Dendritic cell treated with granulocyte-macrophage colony-stimulating factor and Interleukin-4, amounts not matched to agents 40 ng/mL and 50 ng/mL, for 4 days (primary cell): ENCODE measurements around the gene YTHDF1.

Experiments
- H3K27ac Mint-ChIP-seq: one replicate; pipeline ENCODE4 v1.8.0; 2022; ENCODE audit warnings: mild to moderate bottlenecking, mixed read lengths
- H3K27me3 Mint-ChIP-seq: one replicate; pipeline ENCODE4 v1.8.0; 2022; ENCODE audit warnings: mild to moderate bottlenecking, mixed read lengths
- H3K36me3 Mint-ChIP-seq: one replicate; pipeline ENCODE4 v1.8.0; 2022; ENCODE audit warnings: low read depth, mixed read lengths
- H3K4me1 Mint-ChIP-seq: one replicate; pipeline ENCODE4 v1.8.0; 2022; ENCODE audit warnings: low read depth, mixed read lengths
- H3K4me3 Mint-ChIP-seq: one replicate; pipeline ENCODE4 v1.8.0; 2022; ENCODE audit warnings: mild to moderate bottlenecking, moderate library complexity, mixed read lengths
- H3K9me3 Mint-ChIP-seq: one replicate; pipeline ENCODE4 v1.8.0; 2022; ENCODE audit warnings: mixed read lengths
- intact Hi-C: fragments of 100-400 bp; cut with micrococcal nuclease; formaldehyde crosslinking; loops from one replicate; pipeline ENCODE4 v1.15.0; 2022

YTHDF1 gene

DNA sequence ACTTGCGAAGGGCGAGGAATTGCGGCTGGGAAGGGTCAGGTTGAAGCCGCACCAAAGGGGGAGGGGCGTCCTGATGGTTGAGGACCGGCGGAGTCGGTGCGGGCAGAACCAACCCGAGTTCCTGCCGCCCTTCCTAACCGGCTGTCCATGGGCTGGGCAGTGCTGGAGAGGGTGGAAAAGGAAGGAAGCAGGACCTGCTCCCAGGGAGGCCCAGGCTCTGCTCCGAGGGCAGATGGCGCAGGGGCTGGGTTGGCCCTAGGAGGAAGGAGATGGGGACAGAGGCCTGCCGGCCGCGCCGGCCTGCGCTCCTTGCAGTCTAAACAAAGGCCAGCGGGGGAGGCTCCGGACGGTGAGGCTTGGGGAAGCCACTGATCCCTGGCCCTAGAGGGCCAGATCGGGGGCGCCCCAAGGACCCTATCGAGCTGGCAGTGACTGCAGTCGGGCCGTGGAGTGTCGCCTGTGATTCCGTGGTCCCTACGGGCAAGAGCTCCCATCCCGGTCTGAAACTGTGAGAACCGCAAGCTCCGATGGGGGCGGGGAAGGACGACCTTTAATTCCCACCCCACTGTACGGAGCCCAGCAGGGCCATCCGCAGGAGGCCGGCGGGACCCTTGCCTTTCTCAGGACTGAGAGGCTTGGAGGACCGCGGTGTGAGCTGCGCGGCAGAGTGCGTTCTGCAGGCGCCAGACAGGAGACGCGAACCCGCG lies 39.4 kb downstream of the YTHDF1 start:
- intact Hi-C loops = no loop called here
- Mint-ChIP-seq H3K27me3 (peaks cover 86% of the 10 kb centered on the region), H3K27ac (no peak overlapping the region), H3K4me1 (peaks cover 11% of the 10 kb centered on the region), H3K9me3 (no peaks in the 10 kb centered on the region), H3K36me3 (no peaks in the 10 kb centered on the region), H3K4me3 (no peak overlapping the region)

DNA sequence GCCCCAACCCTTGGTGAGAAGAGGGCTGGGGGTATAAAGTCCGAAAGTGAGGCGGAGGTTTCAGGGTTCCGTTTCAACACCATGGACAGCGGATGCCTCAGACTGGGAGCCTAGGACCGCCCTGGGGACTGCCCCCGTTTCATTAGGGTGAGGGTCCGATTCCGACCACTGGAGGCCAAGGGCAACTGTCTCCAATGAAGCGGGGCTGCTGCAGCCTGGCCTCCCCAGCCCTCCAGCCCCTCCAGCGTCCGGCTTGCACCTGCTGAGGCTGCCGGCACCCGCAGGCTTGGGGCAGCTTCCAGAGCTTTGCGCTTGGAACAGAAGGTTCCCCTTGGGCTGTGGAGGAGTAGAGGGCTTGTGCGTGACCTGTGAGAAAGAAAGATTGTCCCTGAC lies 39.9 kb downstream of the YTHDF1 start:
- Mint-ChIP-seq H3K27ac (no peak overlapping the region), H3K9me3 (no peaks in the 10 kb centered on the region), H3K27me3 (peaks cover 86% of the 10 kb centered on the region), H3K4me1 (peaks cover 11% of the 10 kb centered on the region), H3K4me3 (no peak overlapping the region), H3K36me3 (no peaks in the 10 kb centered on the region)
- intact Hi-C loops = no loop called here

DNA sequence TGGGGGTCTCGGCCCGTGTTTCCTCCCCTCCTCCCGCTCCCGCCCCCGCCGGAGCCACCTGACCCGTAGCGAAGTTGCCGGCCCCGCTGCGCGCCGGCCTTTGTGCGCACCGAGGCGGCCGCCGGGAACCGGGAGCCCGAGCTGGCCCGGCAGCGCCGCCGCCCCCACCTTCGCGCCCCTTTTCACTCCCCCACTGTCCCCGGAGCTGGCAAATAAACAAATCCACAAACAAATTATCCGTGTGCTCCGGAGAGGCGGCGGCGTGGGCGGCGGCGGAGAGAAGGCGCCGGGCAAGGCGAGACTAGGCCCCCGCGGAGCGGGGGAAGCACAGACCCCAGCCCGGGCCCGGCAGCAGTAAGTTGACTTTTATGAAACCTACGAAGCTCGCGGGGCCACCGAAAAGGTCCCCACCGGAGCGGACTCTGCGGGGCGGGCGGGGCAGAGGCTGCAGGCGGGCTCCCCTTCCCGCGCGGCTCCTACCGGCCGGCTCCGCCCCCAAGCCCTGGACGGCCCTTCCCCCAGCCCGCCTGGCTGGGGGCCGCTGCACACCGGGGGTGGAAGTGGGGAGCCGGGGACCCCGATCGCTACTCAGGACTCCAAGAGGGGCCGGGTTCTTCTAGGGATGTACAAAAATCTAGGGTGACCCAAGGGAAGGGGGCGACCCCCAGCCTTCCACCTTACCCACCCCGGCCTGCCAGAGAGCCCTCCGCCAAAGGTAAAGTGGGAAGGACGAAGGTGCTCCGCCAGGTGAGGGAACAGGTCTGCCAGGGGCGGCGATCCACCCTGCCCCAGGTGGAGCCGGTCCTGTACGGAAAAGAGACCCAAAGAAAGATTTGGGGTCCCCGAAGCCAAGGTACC lies 40.7 kb downstream of the YTHDF1 start:
- intact Hi-C loops = no loop called here
- Mint-ChIP-seq H3K27me3 (peaks cover 80% of the 10 kb centered on the region), H3K27ac (no peak overlapping the region), H3K9me3 (no peaks in the 10 kb centered on the region), H3K4me3 (peak overlapping the region; percentile 42), H3K4me1 (peaks cover 11% of the 10 kb centered on the region), H3K36me3 (no peaks in the 10 kb centered on the region)

DNA sequence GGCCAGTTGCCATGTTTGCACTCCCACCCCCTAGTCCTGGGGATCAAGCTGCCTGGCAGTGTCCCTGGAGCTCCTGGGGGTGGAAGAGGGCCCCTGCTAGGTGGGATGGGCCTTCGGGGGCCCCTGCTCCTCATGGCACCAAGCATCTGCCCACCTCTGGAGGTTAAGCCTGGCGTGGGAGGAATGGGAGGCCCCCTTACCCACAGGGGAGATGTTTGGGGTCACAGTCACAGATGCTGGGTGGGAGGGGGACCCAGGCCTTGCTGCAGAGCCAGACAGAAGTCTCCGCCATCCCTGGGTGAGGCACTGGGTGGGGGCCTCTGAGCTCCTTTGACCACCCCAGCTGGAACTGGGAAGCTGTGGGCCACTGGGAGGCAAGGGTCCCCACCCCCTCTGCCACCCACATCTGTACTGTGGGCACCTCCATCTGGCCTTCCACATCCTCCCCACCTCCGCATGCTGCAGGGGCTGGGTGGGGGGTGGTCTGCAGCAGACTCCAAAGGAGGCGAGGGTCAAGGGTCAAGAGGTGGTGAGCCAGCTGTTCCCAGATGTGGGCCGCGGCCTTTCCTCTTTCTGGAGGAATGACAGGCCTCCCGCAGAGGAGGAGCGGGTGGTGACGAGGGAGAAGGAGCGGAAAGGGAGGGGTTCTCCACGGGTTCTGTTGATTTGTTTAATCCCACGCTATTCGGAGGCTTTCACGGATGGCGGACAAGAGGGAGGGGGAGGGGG lies 41.5 kb downstream of the YTHDF1 start:
- Mint-ChIP-seq H3K36me3 (no peaks in the 10 kb centered on the region), H3K9me3 (no peaks in the 10 kb centered on the region), H3K27me3 (peaks cover 77% of the 10 kb centered on the region), H3K4me3 (peak overlapping the region; percentile 25), H3K4me1 (peaks cover 3% of the 10 kb centered on the region), H3K27ac (no peak overlapping the region)
- intact Hi-C loops = no loop called here

DNA sequence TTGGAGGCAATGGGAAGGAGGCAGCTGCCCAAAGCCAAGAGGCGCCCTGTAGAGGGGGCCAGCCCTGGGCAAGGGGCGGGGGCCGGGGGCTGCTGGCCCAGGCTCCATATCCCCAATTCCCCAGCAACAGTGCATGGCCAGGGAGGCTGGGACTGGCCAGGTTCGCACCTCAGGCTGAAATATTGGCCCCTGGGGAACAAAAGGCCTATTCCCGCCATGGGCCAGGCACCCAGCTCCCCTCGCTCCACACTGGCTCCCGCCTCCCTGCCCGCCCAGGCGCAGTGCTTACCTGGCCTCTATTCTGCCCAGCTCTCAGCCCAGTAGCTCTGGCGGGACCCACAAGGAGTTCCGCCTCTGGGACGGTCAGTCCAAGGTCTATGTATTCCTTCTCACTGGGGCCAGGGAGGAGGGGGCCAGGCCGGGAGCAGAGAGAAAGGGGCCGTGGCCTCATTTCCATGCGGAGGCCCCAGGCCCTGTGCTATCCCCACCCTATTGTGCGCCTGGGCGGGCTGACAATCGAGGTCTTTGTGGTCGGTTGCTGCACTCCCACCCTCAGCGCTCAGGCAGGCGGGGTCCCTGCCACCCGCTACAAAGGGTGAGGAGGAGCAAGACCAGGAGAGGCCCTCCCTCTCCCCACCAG lies 42.3 kb downstream of the YTHDF1 start:
- H3K27me3 Mint-ChIP-seq = peaks cover 76% of the 10 kb centered on the region

DNA sequence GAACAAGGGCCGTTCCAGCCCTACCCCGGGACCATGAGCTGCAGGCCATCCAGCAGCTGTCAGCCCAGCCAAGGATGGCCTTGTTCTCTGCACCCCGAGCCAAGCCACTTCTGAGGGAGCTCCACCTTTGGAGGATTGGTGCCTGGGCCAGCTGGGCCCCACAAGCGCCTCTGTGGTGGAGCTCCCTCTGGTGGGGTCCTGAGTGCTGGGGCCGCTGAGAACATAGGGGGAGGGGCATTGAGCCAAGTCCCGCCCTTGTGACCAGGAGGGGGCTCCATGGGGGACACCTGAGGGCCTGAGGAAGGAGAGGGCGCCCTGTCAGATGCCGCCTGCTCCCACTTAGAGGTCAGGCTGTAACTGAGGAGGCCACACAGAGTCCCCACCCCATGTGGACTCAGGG lies 43.2 kb downstream of the YTHDF1 start:
- intact Hi-C loops = no loop called here
- no peaks in the 10 kb centered on the region for H3K9me3 Mint-ChIP-seq
- no peaks in the 10 kb centered on the region for H3K4me1 Mint-ChIP-seq
- H3K36me3 Mint-ChIP-seq = no peaks in the 10 kb centered on the region
- H3K4me3 Mint-ChIP-seq = no peak overlapping the region
- peaks cover 69% of the 10 kb centered on the region for H3K27me3 Mint-ChIP-seq
- H3K27ac Mint-ChIP-seq = no peak overlapping the region

More for the DNA sequence above, 42.3 kb downstream of the YTHDF1 start:
- no peaks in the 10 kb centered on the region for H3K4me1 Mint-ChIP-seq
- H3K9me3 Mint-ChIP-seq = no peaks in the 10 kb centered on the region
- H3K27ac Mint-ChIP-seq = no peak overlapping the region
- no peak overlapping the region for H3K4me3 Mint-ChIP-seq
- no peaks in the 10 kb centered on the region for H3K36me3 Mint-ChIP-seq
- intact Hi-C loops = no loop called here

DNA sequence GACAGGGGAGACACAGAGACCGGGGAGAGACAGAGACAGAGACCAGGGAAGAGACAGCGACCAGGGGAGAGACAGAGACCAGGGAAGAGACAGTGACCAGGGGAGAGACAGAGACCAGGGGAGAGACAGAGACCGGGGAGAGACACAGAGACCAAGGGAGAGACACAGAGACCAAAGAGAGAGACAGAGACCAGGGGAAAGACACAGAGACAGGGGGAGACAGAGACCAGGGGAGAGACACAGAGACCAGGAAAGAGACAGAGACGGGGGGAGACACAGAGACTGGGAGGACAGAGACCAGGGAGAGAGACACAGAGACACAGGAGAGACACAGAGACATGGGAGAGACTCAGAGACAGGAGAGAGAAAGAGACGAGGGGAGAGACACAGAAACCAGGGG lies 43.9 kb downstream of the YTHDF1 start:
- no peaks in the 10 kb centered on the region for H3K4me1 Mint-ChIP-seq
- H3K36me3 Mint-ChIP-seq = no peaks in the 10 kb centered on the region
- peaks cover 62% of the 10 kb centered on the region for H3K27me3 Mint-ChIP-seq
- H3K9me3 Mint-ChIP-seq = no peaks in the 10 kb centered on the region
- no peak overlapping the region for H3K4me3 Mint-ChIP-seq
- no peak overlapping the region for H3K27ac Mint-ChIP-seq
- intact Hi-C loops = no loop called here

DNA sequence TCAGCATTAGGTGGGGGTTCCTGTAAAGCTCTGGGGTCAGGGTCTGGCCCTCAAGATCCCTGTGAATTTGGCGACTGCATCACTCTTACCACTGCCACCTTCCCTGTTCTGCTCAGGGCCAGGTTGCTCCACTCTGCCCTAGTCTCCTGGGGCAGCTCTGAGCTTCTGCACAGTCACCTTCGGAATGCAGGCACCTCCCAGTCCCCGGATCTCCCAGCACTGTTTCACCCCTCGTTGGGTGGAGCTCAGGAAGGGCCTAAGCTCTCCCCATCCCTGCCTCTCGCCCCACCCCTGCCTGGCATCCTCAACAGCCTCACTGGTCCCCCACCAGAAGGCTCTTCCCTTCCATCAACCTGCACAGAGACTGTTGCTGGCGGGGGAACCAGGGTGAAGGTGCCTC lies 46.2 kb downstream of the YTHDF1 start:
- no peak overlapping the region for H3K27ac Mint-ChIP-seq

DNA sequence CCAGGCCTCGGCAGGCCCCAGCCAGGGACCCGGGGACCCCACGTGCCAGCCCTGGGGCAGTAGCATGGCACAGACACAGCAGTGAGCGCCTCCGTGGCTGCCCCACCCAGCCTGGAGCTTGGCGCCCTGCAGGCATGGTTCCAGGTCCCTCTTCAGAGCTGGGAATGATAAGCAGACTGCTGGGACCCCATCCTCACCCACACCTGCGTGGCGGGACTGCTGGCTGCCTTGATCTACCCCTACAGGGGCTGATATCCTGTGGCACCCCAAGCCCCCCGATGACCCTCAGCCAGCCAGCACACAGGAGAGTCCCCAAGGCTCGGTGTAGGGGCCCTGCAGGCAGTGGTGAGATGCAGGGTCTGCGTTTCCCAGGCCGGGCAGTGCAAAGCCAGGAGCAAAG lies 47.1 kb downstream of the YTHDF1 start:
- H3K36me3 Mint-ChIP-seq = no peaks in the 10 kb centered on the region
- H3K27me3 Mint-ChIP-seq = peaks cover 34% of the 10 kb centered on the region
- H3K27ac Mint-ChIP-seq = no peak overlapping the region
- no peaks in the 10 kb centered on the region for H3K4me1 Mint-ChIP-seq
- intact Hi-C loops = no loop called here
- no peak overlapping the region for H3K4me3 Mint-ChIP-seq
- H3K9me3 Mint-ChIP-seq = no peaks in the 10 kb centered on the region

More for the DNA sequence above, 46.2 kb downstream of the YTHDF1 start:
- Mint-ChIP-seq H3K9me3 (no peaks in the 10 kb centered on the region), H3K4me1 (no peaks in the 10 kb centered on the region), H3K27me3 (peaks cover 42% of the 10 kb centered on the region), H3K36me3 (no peaks in the 10 kb centered on the region), H3K4me3 (no peak overlapping the region)
- intact Hi-C loops = no loop called here

DNA sequence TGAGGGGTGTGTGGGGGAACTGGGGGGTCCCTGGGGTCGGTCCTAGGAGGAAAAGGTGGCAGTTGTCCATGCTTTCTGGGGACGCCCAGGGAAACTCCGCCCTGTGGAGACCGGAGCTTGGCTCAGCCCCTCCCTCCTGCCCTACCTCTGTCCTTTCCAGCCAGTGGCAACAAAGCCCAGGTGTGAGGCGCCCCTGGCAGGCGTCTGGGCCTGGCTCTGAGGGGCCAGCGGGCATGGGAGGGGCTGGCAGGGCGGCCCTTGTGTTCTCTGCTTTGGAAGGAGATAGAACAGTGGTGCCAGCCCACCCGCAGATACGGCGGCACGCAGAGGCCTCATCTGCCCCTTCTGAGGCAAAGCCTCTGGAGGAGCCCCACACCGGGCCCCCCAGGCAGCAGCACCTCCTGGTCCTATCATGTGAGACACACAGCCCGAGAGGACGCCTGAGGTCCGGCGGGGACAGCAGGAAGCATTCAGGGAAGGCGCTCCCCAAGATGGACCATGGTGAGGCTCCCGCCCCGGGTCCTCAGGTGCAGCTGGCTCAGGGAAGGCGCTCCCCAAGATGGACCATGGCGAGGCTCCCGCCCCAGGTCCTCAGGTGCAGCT lies 47.9 kb downstream of the YTHDF1 start:
- intact Hi-C loops = no loop called here
- Mint-ChIP-seq H3K36me3 (no peaks in the 10 kb centered on the region), H3K4me1 (no peaks in the 10 kb centered on the region)

DNA sequence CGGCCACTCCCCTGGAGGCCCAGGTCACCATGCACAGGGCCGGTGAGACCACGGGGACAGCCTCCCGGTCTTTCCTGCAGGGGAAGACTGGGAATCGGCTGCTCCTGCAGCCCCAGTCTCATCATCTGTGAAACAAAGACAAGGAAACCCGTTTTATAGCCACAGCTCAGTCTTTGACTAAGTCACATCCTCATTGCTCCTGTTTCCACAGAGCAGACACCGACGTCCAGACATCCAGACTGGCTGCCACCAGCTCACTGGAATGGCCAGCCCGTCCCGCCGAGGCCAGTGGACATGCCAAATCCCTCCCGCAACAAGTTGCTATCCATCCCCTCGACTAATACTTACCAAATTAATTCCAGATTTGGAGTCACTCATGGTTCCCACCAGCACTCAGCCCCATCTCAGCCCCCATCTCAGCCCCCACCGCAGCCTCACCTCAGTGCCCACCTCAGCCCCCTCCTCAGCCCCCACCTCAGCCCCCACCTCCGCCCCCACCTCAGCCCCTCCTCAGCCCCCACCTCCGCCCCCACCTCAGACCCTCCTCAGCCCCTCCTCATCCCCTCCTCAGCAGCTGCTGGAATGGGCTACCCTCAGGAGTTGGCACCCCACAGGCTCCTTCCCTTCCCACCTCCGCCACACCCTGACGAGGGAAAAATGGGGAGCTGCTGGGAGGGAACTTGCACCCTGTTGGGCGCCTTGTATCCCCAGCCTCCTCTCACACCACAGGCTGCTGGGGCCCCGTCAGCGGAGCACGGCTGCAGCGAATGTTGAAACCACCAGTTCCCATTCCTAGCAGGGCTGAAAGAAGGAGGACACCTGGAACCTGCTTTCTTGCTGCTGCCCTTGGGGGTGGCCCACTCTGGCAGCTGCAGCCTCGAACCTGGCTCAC lies 48.7 kb downstream of the YTHDF1 start:
- H3K4me1 Mint-ChIP-seq = no peaks in the 10 kb centered on the region
- H3K36me3 Mint-ChIP-seq = no peaks in the 10 kb centered on the region
- no peak overlapping the region for H3K27ac Mint-ChIP-seq
- H3K27me3 Mint-ChIP-seq = peaks cover 20% of the 10 kb centered on the region
- intact Hi-C loops = no loop called here
- H3K4me3 Mint-ChIP-seq = no peak overlapping the region
- H3K9me3 Mint-ChIP-seq = no peaks in the 10 kb centered on the region

More for the DNA sequence above, 47.9 kb downstream of the YTHDF1 start:
- Mint-ChIP-seq H3K4me3 (no peak overlapping the region), H3K27me3 (peaks cover 27% of the 10 kb centered on the region), H3K9me3 (no peaks in the 10 kb centered on the region), H3K27ac (no peak overlapping the region)

DNA sequence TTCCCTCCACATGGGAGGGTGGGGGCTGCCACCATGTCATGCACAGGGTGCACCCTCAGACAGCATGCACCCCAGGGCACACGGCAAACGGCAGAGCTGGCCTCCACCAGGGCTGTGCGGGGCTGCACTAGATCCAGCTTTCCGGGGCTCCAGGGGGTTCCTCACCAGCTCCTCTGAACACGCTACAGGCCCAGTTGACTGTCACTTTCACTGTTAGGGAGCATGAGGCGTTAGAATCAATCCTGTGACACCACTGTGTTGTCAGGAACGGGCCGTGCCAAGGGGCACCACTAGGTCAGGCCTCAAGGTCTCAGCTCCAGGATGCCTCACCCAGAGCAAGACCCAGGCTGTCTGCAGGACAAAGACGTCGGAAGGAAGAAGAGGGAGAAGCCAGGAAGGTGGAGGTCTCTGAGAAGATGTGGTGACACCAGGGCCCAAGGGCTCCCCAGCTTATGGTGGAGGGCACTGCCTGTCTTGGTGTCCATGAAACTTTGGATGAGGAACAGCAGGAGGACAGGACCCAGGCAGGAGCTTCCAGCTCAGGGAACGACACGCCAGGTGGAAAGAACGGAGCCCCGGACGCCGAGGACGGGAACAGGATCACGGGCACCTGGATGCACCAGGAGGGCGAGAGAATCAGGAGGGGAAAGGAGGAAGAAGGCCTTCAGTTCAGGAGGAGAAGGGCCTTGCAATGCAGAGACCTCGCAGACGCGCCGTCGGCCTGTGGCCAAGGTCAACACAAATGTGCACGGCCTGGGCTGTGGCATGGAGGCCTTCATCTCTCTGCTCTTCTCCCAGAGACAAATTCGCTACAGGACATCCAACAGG lies 49.5 kb downstream of the YTHDF1 start:
- no peaks in the 10 kb centered on the region for H3K9me3 Mint-ChIP-seq
- H3K36me3 Mint-ChIP-seq = no peaks in the 10 kb centered on the region
- H3K4me3 Mint-ChIP-seq = no peak overlapping the region
- intact Hi-C loops = no loop called here
- peaks cover 12% of the 10 kb centered on the region for H3K27me3 Mint-ChIP-seq
- no peaks in the 10 kb centered on the region for H3K4me1 Mint-ChIP-seq
- H3K27ac Mint-ChIP-seq = no peak overlapping the region
